Measurements from ENCODE around the gene ZDHHC22. TPM values are rescaled to one million over a fixed set of nuclear protein-coding genes. Genes with fewer than 3 reads are reported as not detected.
A peak's percentile ranks its signal among the peaks of the same experiment; 100 is the strongest.

Gene ZDHHC22
- total RNA-seq, 2 donors from 2014 or later = 0.38 to 1.7 TPM

- H3K9me3 Mint-ChIP-seq = no peaks in the 10 kb centered on the region
- Histone ChIP-seq H3K36me3 (ENCODE audit: control insufficient read depth, insufficient read depth, low read length) (no peaks in the 10 kb centered on the region), H3K9me3 (ENCODE audit: control insufficient read depth, low read length) (no peaks in the 10 kb centered on the region), H3K4me1 (ENCODE audit: control insufficient read depth, insufficient read depth, low read length) (no peaks in the 10 kb centered on the region), H3K9ac (ENCODE audit: extremely low read depth, low read length, poor library complexity, severe bottlenecking) (no peak overlapping the region), H3K27me3 (ENCODE audit: control insufficient read depth, insufficient read depth, low read length, poor library complexity, severe bottlenecking) (peaks cover 10% of the 10 kb centered on the region), H3K4me3 (ENCODE audit: low read length) (no peak overlapping the region), H3K27ac (ENCODE audit: low read depth, low read length) (no peak overlapping the region)
- TF ChIP-seq, protein P1, sequence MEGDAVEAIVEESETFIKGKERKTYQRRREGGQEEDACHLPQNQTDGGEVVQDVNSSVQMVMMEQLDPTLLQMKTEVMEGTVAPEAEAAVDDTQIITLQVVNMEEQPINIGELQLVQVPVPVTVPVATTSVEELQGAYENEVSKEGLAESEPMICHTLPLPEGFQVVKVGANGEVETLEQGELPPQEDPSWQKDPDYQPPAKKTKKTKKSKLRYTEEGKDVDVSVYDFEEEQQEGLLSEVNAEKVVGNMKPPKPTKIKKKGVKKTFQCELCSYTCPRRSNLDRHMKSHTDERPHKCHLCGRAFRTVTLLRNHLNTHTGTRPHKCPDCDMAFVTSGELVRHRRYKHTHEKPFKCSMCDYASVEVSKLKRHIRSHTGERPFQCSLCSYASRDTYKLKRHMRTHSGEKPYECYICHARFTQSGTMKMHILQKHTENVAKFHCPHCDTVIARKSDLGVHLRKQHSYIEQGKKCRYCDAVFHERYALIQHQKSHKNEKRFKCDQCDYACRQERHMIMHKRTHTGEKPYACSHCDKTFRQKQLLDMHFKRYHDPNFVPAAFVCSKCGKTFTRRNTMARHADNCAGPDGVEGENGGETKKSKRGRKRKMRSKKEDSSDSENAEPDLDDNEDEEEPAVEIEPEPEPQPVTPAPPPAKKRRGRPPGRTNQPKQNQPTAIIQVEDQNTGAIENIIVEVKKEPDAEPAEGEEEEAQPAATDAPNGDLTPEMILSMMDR (conservative IDR thresholded peaks at IDR 0.05) = peak; percentile 86
- peak; percentile 86 for DNase-seq
- 33 to 100% methylated on average over 1 to 5 of the region's 5 CpGs for WGBS, 2 experiments (ENCODE audit: insufficient coverage in 1 of 2, insufficient read length in 1 of 2)
- no peaks in the 10 kb centered on the region for H3K36me3 Mint-ChIP-seq (ENCODE audit: low read depth)
- H3K4me1 Mint-ChIP-seq = peaks cover 8% of the 10 kb centered on the region
- H3K27me3 Mint-ChIP-seq (ENCODE audit: insufficient read depth) = peaks cover 32% of the 10 kb centered on the region
- no peak overlapping the region for H3K27ac Mint-ChIP-seq
- no peak overlapping the region for H3K4me3 Mint-ChIP-seq
Measured at GRCh38 chr14:77151245-77151644, 9.7 kb upstream of the ZDHHC22 start.

GRCh38 chr14:77148510-77149231, 7.1 kb upstream of the ZDHHC22 start:
- H3K27me3 Mint-ChIP-seq (ENCODE audit: insufficient read depth) = peaks cover 44% of the 10 kb centered on the region

GRCh38 chr14:77145975-77146740, 4.6 kb upstream of the ZDHHC22 start:
- peak; percentile 46 for DNase-seq
- Mint-ChIP-seq H3K9me3 (no peaks in the 10 kb centered on the region), H3K4me3 (no peak overlapping the region), H3K36me3 (ENCODE audit: low read depth) (no peaks in the 10 kb centered on the region), H3K4me1 (peaks cover 31% of the 10 kb centered on the region), H3K27ac (no peak overlapping the region), H3K27me3 (ENCODE audit: insufficient read depth) (peaks cover 62% of the 10 kb centered on the region)
- TF ChIP-seq, protein P1 (conservative IDR thresholded peaks at IDR 0.05) = no peak
- Histone ChIP-seq H3K27me3 (ENCODE audit: control insufficient read depth, insufficient read depth, low read length, poor library complexity, severe bottlenecking) (peaks cover 56% of the 10 kb centered on the region), H3K9ac (ENCODE audit: extremely low read depth, low read length, poor library complexity, severe bottlenecking) (no peak overlapping the region), H3K4me3 (ENCODE audit: low read length) (no peak overlapping the region), H3K36me3 (ENCODE audit: control insufficient read depth, insufficient read depth, low read length) (no peaks in the 10 kb centered on the region), H3K27ac (ENCODE audit: low read depth, low read length) (no peak overlapping the region), H3K9me3 (ENCODE audit: control insufficient read depth, low read length) (no peaks in the 10 kb centered on the region), H3K4me1 (ENCODE audit: control insufficient read depth, insufficient read depth, low read length) (peaks cover 8% of the 10 kb centered on the region)
- 48 to 50% methylated on average over 7 to 10 of the region's 10 CpGs for WGBS, 2 experiments (ENCODE audit: insufficient coverage in 1 of 2, insufficient read length in 1 of 2)

More at GRCh38 chr14:77148510-77149231, 7.1 kb upstream of the ZDHHC22 start:
- Mint-ChIP-seq H3K4me3 (no peak overlapping the region), H3K27ac (no peak overlapping the region), H3K36me3 (ENCODE audit: low read depth) (no peaks in the 10 kb centered on the region), H3K4me1 (peaks cover 14% of the 10 kb centered on the region), H3K9me3 (no peaks in the 10 kb centered on the region)
- DNase-seq = peak; percentile 50
- H3K9me3 ChIP-seq (ENCODE audit: control insufficient read depth, low read length) = no peaks in the 10 kb centered on the region
- H3K27ac ChIP-seq (ENCODE audit: low read depth, low read length) = no peak overlapping the region
- peaks cover 2% of the 10 kb centered on the region for H3K4me1 ChIP-seq (ENCODE audit: control insufficient read depth, insufficient read depth, low read length)
- H3K36me3 ChIP-seq (ENCODE audit: control insufficient read depth, insufficient read depth, low read length) = no peaks in the 10 kb centered on the region
- H3K9ac ChIP-seq (ENCODE audit: extremely low read depth, low read length, poor library complexity, severe bottlenecking) = no peak overlapping the region
- peaks cover 36% of the 10 kb centered on the region for H3K27me3 ChIP-seq (ENCODE audit: control insufficient read depth, insufficient read depth, low read length, poor library complexity, severe bottlenecking)
- TF ChIP-seq, protein P1 (conservative IDR thresholded peaks at IDR 0.05) = no peak
- no peak overlapping the region for H3K4me3 ChIP-seq (ENCODE audit: low read length)
- 90% methylated on average over 6 to 8 of the region's 8 CpGs for WGBS, 2 experiments (ENCODE audit: insufficient coverage in 1 of 2, insufficient read length in 1 of 2)

All from endodermal cell (in vitro differentiated cells).